ENCODE data around the gene ATG2B.

Gene ATG2B

DNA sequence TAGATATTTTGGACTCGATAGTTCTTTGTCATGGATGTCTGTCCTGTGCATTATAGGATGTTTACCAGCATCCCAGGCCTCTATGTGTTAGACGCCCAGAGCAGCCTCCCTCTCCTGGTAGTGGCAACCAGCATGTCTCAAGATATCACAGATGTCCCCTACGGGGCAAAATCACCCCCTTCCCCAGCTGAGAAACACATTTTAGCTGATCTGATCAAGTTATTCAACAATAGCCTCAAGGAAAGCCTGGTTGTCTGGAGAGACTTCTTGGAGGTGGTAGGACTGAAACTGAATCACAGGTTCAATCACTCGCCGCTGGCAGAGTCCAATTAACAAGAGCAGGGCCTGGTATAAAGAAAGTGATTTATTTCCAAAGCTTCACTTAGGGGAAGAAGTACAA is 89.5 kb downstream of the ATG2B start:
- H3K4me3 ChIP-seq (ENCODE audit: control insufficient read depth, low read depth, low read length), result no peak overlapping the region
- no peak for DNase-seq (ENCODE audit: low read depth)
- TF ChIP-seq CTCF (IDR thresholded peaks at IDR 0.05; ENCODE audit: control insufficient read depth, insufficient read depth, low read depth, low read length, missing control alignments), result no peak

- no peak overlapping the region for H3K4me3 ChIP-seq (ENCODE audit: control insufficient read depth, low read depth, low read length)
- no peak for TF ChIP-seq CTCF (IDR thresholded peaks at IDR 0.05; ENCODE audit: control insufficient read depth, insufficient read depth, low read depth, low read length, missing control alignments)
- DNase-seq (ENCODE audit: low read depth), result no peak
These were observed 90.2 kb downstream of the ATG2B start for GRCh38 chr14:96272777-96273473.

- no peak for DNase-seq (ENCODE audit: low read depth)
- no peak for TF ChIP-seq CTCF (IDR thresholded peaks at IDR 0.05; ENCODE audit: control insufficient read depth, insufficient read depth, low read depth, low read length, missing control alignments)
- no peak overlapping the region for H3K4me3 ChIP-seq (ENCODE audit: control insufficient read depth, low read depth, low read length)
These were observed 91.7 kb downstream of the ATG2B start for GRCh38 chr14:96271421-96271762.

DNA sequence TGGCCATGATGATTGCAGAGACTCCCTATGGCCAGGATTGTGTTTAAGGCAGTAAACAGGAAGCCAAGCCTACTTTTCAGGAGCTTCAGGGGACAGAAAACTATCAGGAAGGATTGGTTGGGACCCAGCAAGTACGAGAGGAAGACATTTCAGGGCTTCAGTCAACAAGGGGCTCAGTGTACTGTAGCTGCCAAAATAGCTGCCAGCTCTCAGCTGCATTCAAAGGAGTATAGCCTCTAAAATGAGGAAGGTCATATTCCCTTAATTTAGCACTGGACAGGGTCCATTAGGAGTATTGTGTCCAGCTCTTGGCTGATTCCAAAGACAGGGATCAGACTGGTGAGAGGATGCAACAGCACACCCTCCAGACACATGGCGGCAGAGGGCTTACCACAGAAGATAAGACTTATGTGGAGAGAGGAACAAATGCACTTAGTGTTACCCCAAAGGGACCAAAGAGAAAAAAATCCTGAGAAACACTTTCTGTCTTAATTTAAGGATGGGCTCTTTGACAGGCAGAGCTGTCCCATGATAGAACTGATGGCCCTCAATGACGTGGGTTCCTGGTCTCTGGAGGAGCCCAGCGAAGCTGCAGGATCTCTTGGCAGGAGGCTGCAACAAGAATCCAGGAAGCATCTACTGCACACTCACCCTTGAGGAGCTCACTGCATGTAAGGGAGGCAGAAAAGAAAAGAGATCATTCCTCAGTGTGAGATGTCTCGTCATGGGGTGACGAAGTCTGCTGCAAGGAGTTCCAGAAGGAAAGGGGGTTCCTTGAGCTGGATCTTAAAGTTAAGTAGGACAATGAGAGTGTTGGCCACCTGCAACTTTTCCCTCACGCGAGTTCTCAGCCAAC is 92.3 kb downstream of the ATG2B start:
- DNase-seq (ENCODE audit: low read depth), result no peak
- H3K4me3 ChIP-seq (ENCODE audit: control insufficient read depth, low read depth, low read length), result no peak overlapping the region
- no peak for TF ChIP-seq CTCF (IDR thresholded peaks at IDR 0.05; ENCODE audit: control insufficient read depth, insufficient read depth, low read depth, low read length, missing control alignments)

GRCh38 chr14:96269359-96269710 is 93.8 kb downstream of the ATG2B start:
- no peak overlapping the region for H3K4me3 ChIP-seq (ENCODE audit: control insufficient read depth, low read depth, low read length)
- DNase-seq (ENCODE audit: low read depth), result no peak
- TF ChIP-seq CTCF (IDR thresholded peaks at IDR 0.05; ENCODE audit: control insufficient read depth, insufficient read depth, low read depth, low read length, missing control alignments), result no peak

DNA sequence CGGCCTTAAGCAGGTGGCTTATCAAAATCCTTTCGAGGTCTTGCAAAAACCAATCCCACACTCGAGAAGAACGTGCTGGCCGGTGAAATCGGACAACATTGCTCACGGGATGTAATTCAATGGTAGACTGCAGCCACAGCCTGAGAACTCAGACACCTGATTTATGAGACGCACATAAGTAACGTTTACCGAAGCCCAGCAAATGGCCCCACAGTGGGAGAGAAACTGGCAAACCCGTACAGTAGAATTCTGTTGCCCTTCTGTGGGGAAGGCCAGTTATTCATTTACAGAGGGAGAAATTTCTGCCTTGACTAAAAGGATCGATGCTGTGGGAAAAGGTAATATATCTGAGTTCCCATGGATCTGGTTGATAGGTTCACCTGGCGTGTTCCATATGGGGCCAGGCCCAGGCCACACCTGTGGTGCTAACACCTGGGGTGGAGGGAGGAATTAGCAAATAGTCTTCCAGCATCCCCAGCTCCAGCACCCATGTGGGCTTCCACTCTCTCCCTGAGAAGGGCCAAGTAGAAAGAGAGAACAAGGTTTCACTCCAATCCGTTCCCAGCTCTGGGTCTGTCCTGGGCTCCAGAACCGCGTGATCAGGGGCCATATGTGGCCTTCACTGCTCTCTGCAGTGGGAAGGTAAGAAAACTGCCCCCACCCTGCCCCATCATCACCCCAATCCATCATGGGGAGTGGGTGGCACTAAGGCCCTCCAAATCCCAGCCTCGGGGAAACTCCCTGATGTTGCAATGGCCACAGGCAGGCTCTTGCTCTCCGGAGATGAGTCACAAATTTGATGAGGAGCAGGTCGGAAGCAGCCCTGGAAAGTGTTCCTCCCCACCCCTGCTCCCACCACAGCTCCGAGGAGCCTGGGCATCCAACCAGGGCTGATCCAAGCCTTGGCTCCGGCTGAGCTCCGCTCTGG is 94.4 kb downstream of the ATG2B start:
- H3K4me3 ChIP-seq (ENCODE audit: control insufficient read depth, low read depth, low read length), result no peak overlapping the region
- DNase-seq (ENCODE audit: low read depth), result peak; percentile 86
- no peak for TF ChIP-seq CTCF (IDR thresholded peaks at IDR 0.05; ENCODE audit: control insufficient read depth, insufficient read depth, low read depth, low read length, missing control alignments)
